IMR-90 (cell line): ENCODE data around the gene DAPK3. TPM values are rescaled to one million over a fixed set of nuclear protein-coding genes. Genes with fewer than 3 reads are reported as not detected.

ENCODE experiments used
- ATAC-seq: fragments of 200-7000 bp; cut with Tn5 transposase; 2 replicates; pipeline ENCODE4 v1.9.1; 2020; ENCODE audit warnings: low read depth, mild to moderate bottlenecking, moderate library complexity
- BruUV-seq: library from RNA; stranded (reverse); fragments of 400-500 nt; replicated peaks from 2 replicates; lab custom pipeline; 2021; lab: Mats Ljungman, UMichigan
- CTCF ChIA-PET: fragments of 300-600 bp; formaldehyde crosslinking; extraction: SDS; loops from one replicate; lab custom pipeline; 2021; ENCODE audit warnings: antibody characterized with exemption; lab: Yijun Ruan, JAX
- POLR2A ChIA-PET: fragments of 300-600 bp; sonication (Branson Sonifier 250); formaldehyde crosslinking; loops from one replicate; lab custom pipeline; 2022; ENCODE audit warnings: antibody characterized with exemption; ENCODE audit not compliant: unreplicated experiment; lab: Charles Lee
- DNase-seq: peaks from one replicate; pipeline ENCODE4 v3.0.0; 2013
- H2AFZ ChIP-seq: replicated peaks from 2 replicates; pipeline ENCODE3; 2013; ENCODE audit warnings: low read length, mild to moderate bottlenecking; ENCODE audit not compliant: poor library complexity
- H2AK5ac ChIP-seq: 2 replicates; pipeline ENCODE4 v1.6.1; 2013; ENCODE audit warnings: low read depth, low read length, inconsistent platforms
- H2AK9ac ChIP-seq: replicated peaks from 2 replicates; pipeline ENCODE3; 2013; ENCODE audit warnings: mild to moderate bottlenecking, low read depth, low read length, moderate library complexity; ENCODE audit not compliant: poor library complexity
- H2BK120ac ChIP-seq: 2 replicates; pipeline ENCODE4 v1.6.1; 2013; ENCODE audit warnings: low read depth, low read length, inconsistent platforms
- H2BK15ac ChIP-seq: 3 replicates; pipeline ENCODE4 v1.6.1; 2013; ENCODE audit warnings: low read depth, low read length, inconsistent platforms
- H2BK20ac ChIP-seq: 2 replicates; pipeline ENCODE4 v1.6.1; 2013; ENCODE audit warnings: low read depth, mild to moderate bottlenecking, inconsistent platforms, low read length, moderate library complexity
- H2BK5ac ChIP-seq: 2 replicates; pipeline ENCODE4 v1.6.1; 2013; ENCODE audit warnings: mild to moderate bottlenecking, low read depth, low read length, inconsistent platforms; ENCODE audit not compliant: poor library complexity, severe bottlenecking
- H3K14ac ChIP-seq: replicated peaks from 2 replicates; pipeline ENCODE4 v1.6.1; 2013; ENCODE audit warnings: low read depth, low read length, inconsistent platforms
- H3K18ac ChIP-seq: 2 replicates; pipeline ENCODE4 v1.6.1; 2013; ENCODE audit warnings: low read depth, low read length, control low read depth
- H3K23ac ChIP-seq: 2 replicates; pipeline ENCODE4 v1.6.1; 2013; ENCODE audit warnings: low read depth, low read length, inconsistent platforms
- H3K27ac ChIP-seq: 2 replicates; pipeline ENCODE4 v1.5.1; 2013; ENCODE audit warnings: mild to moderate bottlenecking, control low read depth, low read length; ENCODE audit not compliant: insufficient read depth
- H3K27me3 ChIP-seq: 2 replicates; pipeline ENCODE4 v1.6.1; 2013; ENCODE audit warnings: low read length; ENCODE audit not compliant: control insufficient read depth, insufficient read depth
- H3K36me3 ChIP-seq: 2 replicates; pipeline ENCODE4 v1.6.1; 2013; ENCODE audit warnings: low read length, mixed read lengths; ENCODE audit not compliant: control insufficient read depth, insufficient read depth
- H3K4ac ChIP-seq: 2 replicates; pipeline ENCODE4 v1.6.1; 2013; ENCODE audit warnings: low read depth, low read length, inconsistent platforms
- H3K4me1 ChIP-seq: 2 replicates; pipeline ENCODE4 v1.6.1; 2013; ENCODE audit warnings: low read length, mixed read lengths; ENCODE audit not compliant: control insufficient read depth, insufficient read depth
- H3K4me2 ChIP-seq: 2 replicates; pipeline ENCODE4 v1.6.1; 2013; ENCODE audit warnings: low read depth, mild to moderate bottlenecking, control low read depth, low read length, moderate library complexity
- H3K4me3 ChIP-seq: 2 replicates; pipeline ENCODE4 v1.5.1; 2013; ENCODE audit warnings: low read depth, mild to moderate bottlenecking, control low read depth, low read length, moderate library complexity; ENCODE audit not compliant: insufficient read depth
- H3K56ac ChIP-seq: 2 replicates; pipeline ENCODE4 v1.6.1; 2013; ENCODE audit warnings: low read length, inconsistent platforms; ENCODE audit not compliant: insufficient read depth; ENCODE audit errors: extremely low read depth
- H3K79me1 ChIP-seq, 2 experiments: 2 replicates each; pipeline ENCODE4 v1.6.1; 2013; ENCODE audit warnings: low read length in 2 of 2, inconsistent platforms in 1 of 2, low read depth in 1 of 2
- H3K9ac ChIP-seq: 2 replicates; pipeline ENCODE4 v1.6.1; 2013; ENCODE audit warnings: low read depth, low read length, control low read depth
- H3K9me1 ChIP-seq: 2 replicates; pipeline ENCODE4 v1.6.1; 2013; ENCODE audit warnings: low read length, inconsistent platforms; ENCODE audit not compliant: insufficient read depth
- H3K9me3 ChIP-seq: 2 replicates; pipeline ENCODE4 v1.6.1; 2013; ENCODE audit warnings: low read length; ENCODE audit not compliant: control insufficient read depth, insufficient read depth
- H4K20me1 ChIP-seq: 2 replicates; pipeline ENCODE4 v1.6.1; 2013; ENCODE audit warnings: low read length, inconsistent platforms; ENCODE audit not compliant: insufficient read depth
- H4K5ac ChIP-seq: 2 replicates; pipeline ENCODE4 v1.6.1; 2013; ENCODE audit warnings: mild to moderate bottlenecking, low read depth, low read length, control low read depth
- H4K8ac ChIP-seq, 2 experiments: 2 replicates each; pipeline ENCODE4 v1.6.1; 2013; ENCODE audit warnings: low read depth in 2 of 2, low read length in 2 of 2, control low read depth in 1 of 2, inconsistent platforms in 1 of 2
- H4K91ac ChIP-seq: 2 replicates; pipeline ENCODE4 v1.6.1; 2013; ENCODE audit warnings: low read depth, low read length, inconsistent platforms; ENCODE audit not compliant: insufficient read depth
- FOS ChIP-seq: fragments of 150-350 bp; IDR thresholded peaks from 2 replicates; pipeline ENCODE4 v1.6.1; 2016; ENCODE audit warnings: low read depth, low read length
- MAZ ChIP-seq: IDR thresholded peaks from 2 replicates; pipeline ENCODE4 v1.6.1; 2012; ENCODE audit warnings: low read depth, mild to moderate bottlenecking, low read length, improper control_type of control experiment, moderate library complexity, borderline replicate concordance
- NFE2L2 ChIP-seq: fragments of 150-350 bp; IDR thresholded peaks from 2 replicates; pipeline ENCODE4 v1.6.1; 2016; ENCODE audit warnings: low read depth, mild to moderate bottlenecking, low read length
- POLR2A ChIP-seq: IDR thresholded peaks from 2 replicates; pipeline ENCODE4 v1.6.1; 2012; ENCODE audit warnings: mild to moderate bottlenecking, low read depth, low read length
- RAD21 ChIP-seq: IDR thresholded peaks from 2 replicates; pipeline ENCODE4 v1.6.1; 2012; ENCODE audit warnings: low read length, improper control_type of control experiment
- USF2 ChIP-seq: fragments of 150-350 bp; IDR thresholded peaks from 2 replicates; pipeline ENCODE4 v1.6.1; 2017; ENCODE audit warnings: mild to moderate bottlenecking, antibody characterized with exemption, low read length, low read depth
- WGBS, 2 experiments: methylation state at CpG; one replicate each; pipeline versions ENCODE4 v1.1.5 to v1.1.7; 2013; ENCODE audit warnings: missing lambda C conversion rate in 2 of 2; ENCODE audit not compliant: insufficient read length in 1 of 2; ENCODE audit errors: extremely low coverage in 2 of 2; 5-methylcytosine and 5-hydroxymethylcytosine counted together
- dilution Hi-C: fragments of 300-500 bp; cut with HindIII; formaldehyde crosslinking; loops from one replicate; pipeline ENCODE4 v1.14.3; 2018; ENCODE audit warnings: low sequenced_read_pairs; ENCODE audit not compliant: unreplicated experiment
- in situ Hi-C: fragments of 300-500 bp; cut with MboI; formaldehyde crosslinking; loops from 3 replicates; pipeline ENCODE4 v1.14.3; 2019; ENCODE audit warnings: low sequenced_read_pairs, inconsistent platforms, mixed read lengths
- intact Hi-C: fragments of 100-400 bp; cut with micrococcal nuclease; formaldehyde crosslinking; loops from 2 replicates; pipeline ENCODE4 v1.10.0; 2022
- polyA plus RNA-seq, 3 experiments: library from polyadenylated mRNA; depleted of rRNA; stranded (reverse); fragments of >200 nt; gene quantifications; 2 replicates each; pipeline ENCODE4 v1.2.3, GENCODE V29; 2012; ENCODE audit warnings: low replicate concordance in 1 of 3
- total RNA-seq: library from RNA; depleted of rRNA; stranded (reverse); fragments of >200 nt; gene quantifications from 2 replicates; pipeline ENCODE4 v1.2.3, GENCODE V29; 2012

Gene DAPK3
- total and polyA plus RNA-seq, 2 of the 4 experiments (the other 2 are of a cell fraction), result 145 to 188 TPM

- Histone ChIP-seq H3K14ac (no peak overlapping the region), H3K23ac (no peak overlapping the region), H3K9ac (no peak overlapping the region), H3K9me3 (no peaks in the 10 kb centered on the region), H3K18ac (no peak overlapping the region), H2AK5ac (no peak overlapping the region; the same call in 1 of the 2 replicates), H3K9me1 (no peaks in the 10 kb centered on the region), H3K4me2 (no peak overlapping the region), H3K4me1 (peaks cover 7% of the 10 kb centered on the region), H2BK15ac (no peak overlapping the region), H2BK120ac (no peak overlapping the region), H3K79me1 (peaks cover 2 to 5% of the 10 kb centered on the region in 2 experiments; a peak in 3 of 4 replicates), H3K4me3 (no peak overlapping the region), H2BK20ac (no peak overlapping the region), H3K36me3 (no peaks in the 10 kb centered on the region), H2BK5ac (no peak overlapping the region), H2AK9ac (peak overlapping the region; percentile 55), H4K5ac (no peak overlapping the region), H4K91ac (no peak overlapping the region), H3K27me3 (no peaks in the 10 kb centered on the region), H2AFZ (peak overlapping the region; percentile 71), H3K56ac (no peak overlapping the region), H3K4ac (no peak overlapping the region), H3K27ac (no peak overlapping the region), H4K20me1 (no peaks in the 10 kb centered on the region), H4K8ac (peak overlapping the region; percentile 30 to 63; a peak in 3 of 4 replicates)
- ATAC-seq (no peak), DNase-seq (no peak)
- in situ Hi-C loops (no loop called here), dilution Hi-C loops (no loop called here), intact Hi-C loops (no loop called here)
- ChIA-PET CTCF (no interaction called here), POLR2A (no interaction called here)
- no TSS peak for BruUV-seq
- TF ChIP-seq NFE2L2 (no peak), FOS (no peak), MAZ (no peak), POLR2A (no peak), RAD21 (no peak), USF2 (no peak)
- WGBS, 2 experiments, result no CpG with 5 or more reads among the region's 3 CpGs
Measured at GRCh38 chr19:3990815-3991117, 19.9 kb upstream of the DAPK3 start.
